ENCODE measurements around the gene CELSR1.

The CELSR1 gene

GRCh38 chr22:46458525-46458924, 78.9 kb downstream of the CELSR1 start:
- no peak for DNase-seq

GRCh38 chr22:46457502-46458488, 79.6 kb downstream of the CELSR1 start:
- no peak for DNase-seq

GRCh38 chr22:46456818-46457163, 80.6 kb downstream of the CELSR1 start:
- DNase-seq, result no peak

GRCh38 chr22:46455446-46455845, 82.0 kb downstream of the CELSR1 start:
- no peak for DNase-seq

GRCh38 chr22:46454504-46455269, 82.7 kb downstream of the CELSR1 start:
- no peak for DNase-seq

GRCh38 chr22:46453829-46454503, 83.5 kb downstream of the CELSR1 start:
- no peak for DNase-seq

GRCh38 chr22:46453006-46453828, 84.2 kb downstream of the CELSR1 start:
- no peak for DNase-seq

- DNase-seq, result no peak
Measured at GRCh38 chr22:46452195-46453005, 85.0 kb downstream of the CELSR1 start.

- DNase-seq, result no peak
Measured at GRCh38 chr22:46451741-46452140, 85.7 kb downstream of the CELSR1 start.

GRCh38 chr22:46450931-46451561, 86.4 kb downstream of the CELSR1 start:
- no peak for DNase-seq

GRCh38 chr22:46449974-46450745, 87.3 kb downstream of the CELSR1 start:
- no peak for DNase-seq

GRCh38 chr22:46449116-46449691, 88.2 kb downstream of the CELSR1 start:
- no peak for DNase-seq

- DNase-seq, result no peak
Measured at GRCh38 chr22:46448333-46448732, 89.1 kb downstream of the CELSR1 start.

- no peak for DNase-seq
Measured at GRCh38 chr22:46447906-46448305, 89.5 kb downstream of the CELSR1 start.

GRCh38 chr22:46446799-46447198, 90.6 kb downstream of the CELSR1 start:
- no peak for DNase-seq

GRCh38 chr22:46445771-46446420, 91.5 kb downstream of the CELSR1 start:
- no peak for DNase-seq

GRCh38 chr22:46444390-46444854, 93.0 kb downstream of the CELSR1 start:
- no peak for DNase-seq

GRCh38 chr22:46443850-46444389, 93.5 kb downstream of the CELSR1 start:
- DNase-seq, result no peak
